Stimulated activated naive CD4-positive, alpha-beta T cell (primary cell): ENCODE measurements around the gene AFDN.
A peak's percentile ranks its signal among the peaks of the same experiment; 100 is the strongest.

Source experiments
- DNase-seq, 6 experiments: peaks; one replicate each; lab custom pipeline; 2025; lab: John Stamatoyannopoulos, UW

AFDN gene

GRCh38 chr6:167819576-167819975 is 7.1 kb upstream of the AFDN start:
- DNase-seq, result no peak

GRCh38 chr6:167820681-167821080 is 6.0 kb upstream of the AFDN start:
- no peak for DNase-seq

GRCh38 chr6:167824591-167825331 is 1.9 kb upstream of the AFDN start:
- no peak for DNase-seq

GRCh38 chr6:167825332-167826229 is 1.1 kb upstream of the AFDN start:
- peak in 1 of 6 experiments; percentile 3 for DNase-seq

GRCh38 chr6:167826230-167826895 is 348 bp upstream of the AFDN start:
- DNase-seq, result peak; percentile 27 to 56 (median 44)

- peak in 3 of 6 experiments; percentile 11 to 20 (median 15) for DNase-seq
Observed at GRCh38 chr6:167827583-167828324, 1.0 kb downstream of the AFDN start.

GRCh38 chr6:167828325-167828956 is 1.7 kb downstream of the AFDN start:
- no peak for DNase-seq

- DNase-seq, result no peak
Observed at GRCh38 chr6:167829513-167829912, 2.8 kb downstream of the AFDN start.

- DNase-seq, result no peak
Observed at GRCh38 chr6:167831281-167831828, 4.6 kb downstream of the AFDN start.

- DNase-seq, result no peak
Observed at GRCh38 chr6:167832497-167833395, 6.0 kb downstream of the AFDN start.

GRCh38 chr6:167833396-167833763 is 6.7 kb downstream of the AFDN start:
- DNase-seq, result no peak

- no peak for DNase-seq
Observed at GRCh38 chr6:167835260-167835659, 8.5 kb downstream of the AFDN start.

GRCh38 chr6:167836721-167837120 is 10.0 kb downstream of the AFDN start:
- DNase-seq, result no peak

- no peak for DNase-seq
Observed at GRCh38 chr6:167838207-167838748, 11.6 kb downstream of the AFDN start.

GRCh38 chr6:167839343-167839742 is 12.6 kb downstream of the AFDN start:
- DNase-seq, result no peak

- no peak for DNase-seq
Observed at GRCh38 chr6:167839755-167840154, 13.0 kb downstream of the AFDN start.

- no peak for DNase-seq
Observed at GRCh38 chr6:167840160-167840525, 13.4 kb downstream of the AFDN start.

- no peak for DNase-seq
Observed at GRCh38 chr6:167840526-167841179, 13.9 kb downstream of the AFDN start.

GRCh38 chr6:167841981-167842380 is 15.3 kb downstream of the AFDN start:
- no peak for DNase-seq
